ENCODE measurements around the gene NUP93.

GRCh38 chr16:56888806-56889205 lies 158.9 kb downstream of the NUP93 start:
- no peak for TF ChIP-seq CTCF (IDR thresholded peaks at IDR 0.05; ENCODE audit: insufficient read depth, low read length, poor library complexity, severe bottlenecking)
- no peak for TF ChIP-seq EZH2phosphoT487 (conservative IDR thresholded peaks at IDR 0.05; ENCODE audit: low read length)

All from SU-DHL-6 (cell line).